ENCODE results near the gene HGF. TPM values are rescaled to one million over a fixed set of nuclear protein-coding genes. Genes with fewer than 3 reads are reported as not detected.
"Not testable (repeated sequence)": the region's sequence is repeated elsewhere in the genome, so short reads cannot be mapped to it uniquely, and the experiment has no call there.

Gene HGF
- total and polyA plus RNA-seq, 2 of the 13 experiments (the other 11 are each of a cell fraction or from before 2014, with no cell fraction given), result not detected

- TF ChIP-seq ZBTB2 (CRISPR knock-in tag; IDR thresholded peaks at IDR 0.05; ENCODE audit: low read depth), result no peak
Measured at GRCh38 chr7:81725003-81725811, 44.6 kb downstream of the HGF start (continued).

GRCh38 chr7:81722250-81722649 is 47.6 kb downstream of the HGF start:
- ATAC-seq, POLR2A ChIA-PET: not testable (repeated sequence)

GRCh38 chr7:81721437-81721836 is 48.4 kb downstream of the HGF start:
- Histone ChIP-seq H3K4me2 (ENCODE audit: low read depth, low read length) (no peak overlapping the region), H3K27me3 (ENCODE audit: control insufficient read depth in 1 of 2, insufficient read depth in 2 of 2, low read length in 2 of 2) (no peaks in the 10 kb centered on the region), H3K9me3 (ENCODE audit: low read length) (no peaks in the 10 kb centered on the region), H3K4me1 (ENCODE audit: insufficient read depth, low read length) (no peaks in the 10 kb centered on the region), H3K9ac (ENCODE audit: insufficient read depth, low read depth, low read length) (no peak overlapping the region), H2AFZ (ENCODE audit: low read length) (no peak overlapping the region), H4K20me1 (ENCODE audit: insufficient read depth, low read length) (no peaks in the 10 kb centered on the region), H3K79me2 (ENCODE audit: insufficient read depth, low read length) (no peaks in the 10 kb centered on the region), H3K4me3 (replicated peaks in 1 of 3; ENCODE audit: insufficient read depth in 1 of 3, low read depth in 2 of 3, low read length in 3 of 3) (no peak overlapping the region), H3K27ac (ENCODE audit: extremely low read length, insufficient read depth, low read length) (no peak overlapping the region), H3K36me3 (replicated peaks in 1 of 2; ENCODE audit: control insufficient read depth in 1 of 2, insufficient read depth in 2 of 2, low read length in 2 of 2) (no peaks in the 10 kb centered on the region)
- no peak for FAIRE-seq
- in situ Hi-C loops (cut with HindIII; ENCODE audit: extremely low pct_ligation_motif_present, low pct_unique_long_range_greater_than_20kb), result no loop called here
- ChIA-PET CTCF (ENCODE audit: low intra/inter-chr PET ratio, low total read pairs) (no interaction called here), POLR2A (no interaction called here)
- no peak for DNase-seq (ENCODE audit: low spot score)
- no peak for ATAC-seq
- intact Hi-C loops (cut with micrococcal nuclease; ENCODE audit: unreplicated experiment), result no loop called here
- WGBS (ENCODE audit: low lambda C conversion rate), result 22% methylated on average over 2 of the region's 2 CpGs
- BruUV-seq (replicated peaks), result no TSS peak
- no peak for TF ChIP-seq ZNF513 (CRISPR knock-in tag; conservative IDR thresholded peaks at IDR 0.05)
- TF ChIP-seq SP140L (CRISPR knock-in tag; IDR thresholded peaks at IDR 0.05; ENCODE audit: borderline replicate concordance), result no peak
- TF ChIP-seq SYNCRIP (IDR thresholded peaks at IDR 0.05; ENCODE audit: insufficient read depth, low read depth, low read length), result no peak
- TF ChIP-seq HMGXB4 (CRISPR knock-in tag; IDR thresholded peaks at IDR 0.05; ENCODE audit: borderline replicate concordance in 1 of 2, low read depth in 1 of 2), result no peak
- no peak for TF ChIP-seq CBFB (CRISPR knock-in tag; IDR thresholded peaks at IDR 0.05)
- no peak for TF ChIP-seq SALL2 (CRISPR knock-in tag; IDR thresholded peaks at IDR 0.05)
- TF ChIP-seq HCFC1 (IDR thresholded peaks at IDR 0.05; ENCODE audit: low read depth, low read length), result no peak
- no peak for TF ChIP-seq THAP7 (CRISPR knock-in tag; IDR thresholded peaks at IDR 0.05)

More at GRCh38 chr7:81722250-81722649, 47.6 kb downstream of the HGF start:
- H3K9me3 ChIP-seq (ENCODE audit: low read length); H3K4me2 ChIP-seq (ENCODE audit: low read depth, low read length); CTCF ChIA-PET (ENCODE audit: low intra/inter-chr PET ratio, low total read pairs); H3K79me2 ChIP-seq (ENCODE audit: insufficient read depth, low read length); H4K20me1 ChIP-seq (ENCODE audit: insufficient read depth, low read length); H3K27ac ChIP-seq (ENCODE audit: extremely low read length, insufficient read depth, low read length); intact Hi-C loops (cut with micrococcal nuclease; ENCODE audit: unreplicated experiment); BruUV-seq (replicated peaks); H3K4me1 ChIP-seq (ENCODE audit: insufficient read depth, low read length); FAIRE-seq; DNase-seq (ENCODE audit: low spot score); H3K36me3 ChIP-seq (replicated peaks in 1 of 2; ENCODE audit: control insufficient read depth in 1 of 2, insufficient read depth in 2 of 2, low read length in 2 of 2); H2AFZ ChIP-seq (ENCODE audit: low read length); H3K27me3 ChIP-seq (ENCODE audit: control insufficient read depth in 1 of 2, insufficient read depth in 2 of 2, low read length in 2 of 2); H3K9ac ChIP-seq (ENCODE audit: insufficient read depth, low read depth, low read length); in situ Hi-C loops (cut with HindIII; ENCODE audit: extremely low pct_ligation_motif_present, low pct_unique_long_range_greater_than_20kb); H3K4me3 ChIP-seq (replicated peaks in 1 of 3; ENCODE audit: insufficient read depth in 1 of 3, low read depth in 2 of 3, low read length in 3 of 3): not testable (repeated sequence)
- WGBS (ENCODE audit: low lambda C conversion rate), result 37% methylated on average over 8 of the region's 8 CpGs

Measured in HepG2 (cell line).